PC-3 (cell line): ENCODE measurements around the gene OR2A25. TPM values are rescaled to one million over a fixed set of nuclear protein-coding genes. Genes with fewer than 3 reads are reported as not detected.
"Not testable (repeated sequence)": the region's sequence is repeated elsewhere in the genome, so short reads cannot be mapped to it uniquely, and the experiment has no call there.

ENCODE experiments used
- ATAC-seq: fragments of 200-7000 bp; cut with Tn5 transposase; 2 replicates; pipeline ENCODE4 v1.9.1; 2020; ENCODE audit warnings: mild to moderate bottlenecking, moderate library complexity
- BruUV-seq: library from RNA; stranded (reverse); fragments of 400-500 nt; replicated peaks from 2 replicates; lab custom pipeline; 2021; lab: Mats Ljungman, UMichigan
- CTCF ChIA-PET: fragments of 300-600 bp; sonication (Branson Sonifier 250); formaldehyde crosslinking; loops from one replicate; lab custom pipeline; 2022; ENCODE audit warnings: antibody characterized with exemption; lab: Charles Lee
- POLR2A ChIA-PET: fragments of 300-600 bp; sonication (Branson Sonifier 250); formaldehyde crosslinking; loops from one replicate; lab custom pipeline; 2022; ENCODE audit warnings: antibody characterized with exemption; ENCODE audit not compliant: unreplicated experiment; lab: Charles Lee
- DNase-seq: peaks from one replicate; pipeline ENCODE4 v3.0.0-alpha.2; 2015
- H2AFZ ChIP-seq: fragments of 300-600 bp; sonication (generic); 2 replicates; pipeline ENCODE4 v1.6.0; 2016; ENCODE audit warnings: antibody characterized with exemption, low read length
- H3F3A ChIP-seq: fragments of 300-600 bp; sonication (generic); one replicate; pipeline ENCODE4 v1.6.0; 2017; ENCODE audit warnings: antibody characterized with exemption, low read length, control low read depth, mild to moderate bottlenecking; ENCODE audit not compliant: unreplicated experiment
- H3K27ac ChIP-seq: fragments of 300-600 bp; sonication (generic); 2 replicates; pipeline ENCODE4 v1.5.1; 2016; ENCODE audit warnings: mild to moderate bottlenecking, low read length
- H3K27me3 ChIP-seq: fragments of 300-600 bp; sonication (generic); 2 replicates; pipeline ENCODE4 v1.6.1; 2016; ENCODE audit warnings: low read length, mixed read lengths
- H3K36me3 ChIP-seq: fragments of 300-600 bp; sonication (generic); 2 replicates; pipeline ENCODE4 v1.6.1; 2016; ENCODE audit warnings: low read depth, mixed run types, low read length, mixed read lengths
- H3K4me1 ChIP-seq: fragments of 300-600 bp; sonication (generic); 2 replicates; pipeline ENCODE4 v1.5.1; 2016; ENCODE audit warnings: low read length; ENCODE audit not compliant: insufficient read depth
- H3K4me2 ChIP-seq: fragments of 300-600 bp; sonication (generic); 2 replicates; pipeline ENCODE4 v1.6.0; 2016; ENCODE audit warnings: low read length
- H3K4me3 ChIP-seq: fragments of 300-600 bp; sonication (generic); 2 replicates; pipeline ENCODE4 v1.5.1; 2016; ENCODE audit warnings: mild to moderate bottlenecking, low read length, mixed read lengths
- H3K79me2 ChIP-seq: fragments of 300-600 bp; sonication (generic); 2 replicates; pipeline ENCODE4 v1.6.1; 2017; ENCODE audit warnings: low read length, mixed read lengths
- H3K9ac ChIP-seq: fragments of 300-600 bp; sonication (generic); 2 replicates; pipeline ENCODE4 v1.6.0; 2016; ENCODE audit warnings: mild to moderate bottlenecking, low read length
- H3K9me2 ChIP-seq: fragments of 300-600 bp; sonication (generic); replicated peaks from 2 replicates; pipeline ENCODE4 v1.6.1; 2016; ENCODE audit warnings: mixed run types, low read length, mixed read lengths
- H3K9me3 ChIP-seq: fragments of 300-600 bp; sonication (generic); 2 replicates; pipeline ENCODE4 v1.6.1; 2016; ENCODE audit warnings: low read length, mixed read lengths
- H4K20me1 ChIP-seq: fragments of 300-600 bp; sonication (generic); 2 replicates; pipeline ENCODE4 v1.6.1; 2016; ENCODE audit warnings: low read length, mixed read lengths
- EZH2 ChIP-seq: fragments of 300-600 bp; sonication (generic); IDR thresholded peaks from one replicate; pipeline ENCODE4 v1.6.1; 2017; ENCODE audit warnings: antibody characterized with exemption, mild to moderate bottlenecking, low read length; ENCODE audit not compliant: unreplicated experiment
- EZH2phosphoT487 ChIP-seq: fragments of 300-600 bp; sonication (generic); IDR thresholded peaks from 2 replicates; pipeline ENCODE4 v1.6.1; 2018; ENCODE audit warnings: mild to moderate bottlenecking, antibody characterized with exemption, low read length, borderline replicate concordance
- intact Hi-C: fragments of 100-400 bp; cut with micrococcal nuclease; formaldehyde crosslinking; loops from 2 replicates; pipeline ENCODE4 v1.9.0; 2023
- total RNA-seq: library from RNA; depleted of rRNA; stranded (reverse); fragments of >200 nt; gene quantifications from 2 replicates; pipeline ENCODE4 v1.2.3, GENCODE V29; 2014
- TF ChIP-seq, protein P1 (sequence below): fragments of 300-600 bp; sonication (generic); conservative IDR thresholded peaks from 2 replicates; pipeline ENCODE4 v1.5.1; 2017; ENCODE audit warnings: antibody characterized with exemption, low read depth, mild to moderate bottlenecking, low read length

OR2A25 gene
- total RNA-seq, 1 experiment from 2014 or later, result not detected

DNA sequence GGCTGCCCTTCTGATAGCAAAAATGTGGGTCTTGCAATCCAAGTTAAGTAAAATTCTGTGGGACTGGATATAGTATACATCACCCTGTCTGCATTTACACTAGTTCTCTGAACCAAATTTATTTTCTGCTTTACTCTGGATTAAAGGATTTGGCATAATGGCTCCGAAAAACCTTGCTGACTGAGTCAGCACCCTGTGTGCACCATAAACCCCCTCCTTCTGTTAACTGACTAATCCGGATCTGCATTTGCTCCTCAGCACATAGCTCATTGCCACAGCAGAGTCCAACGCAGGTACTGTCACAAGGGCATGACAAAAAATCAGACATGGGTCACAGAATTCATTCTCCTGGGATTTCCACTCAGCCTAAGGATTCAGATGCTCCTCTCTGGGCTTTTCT is 19.5 kb upstream of the OR2A25 start:
- Histone ChIP-seq H2AFZ (peak overlapping the region; percentile 21; the same call in 1 of the 2 replicates), H3K4me2 (peak overlapping the region; percentile 56), H3K9ac (peak overlapping the region; percentile 27), H3K27me3 (no peaks in the 10 kb centered on the region), H3K27ac (peak overlapping the region; percentile 72), H3K9me3 (no peaks in the 10 kb centered on the region), H3K79me2 (no peaks in the 10 kb centered on the region), H3K9me2 (no peaks in the 10 kb centered on the region), H3K4me1 (peaks cover 25% of the 10 kb centered on the region), H3K4me3 (no peak overlapping the region; the same call in 1 of the 2 replicates), H4K20me1 (no peaks in the 10 kb centered on the region), H3K36me3 (no peaks in the 10 kb centered on the region), H3F3A (no peaks in the 10 kb centered on the region)
- DNase-seq (peak; percentile 65), ATAC-seq (peak; percentile 93)
- BruUV-seq, result no TSS peak
- no peak for TF ChIP-seq EZH2
- intact Hi-C loops, result no loop called here
- ChIA-PET POLR2A (interaction anchor here (0.6 kb wide), 1 partner anchor 141 kb away, joined by 9 read pairs; no protein-coding TSS in a partner anchor), CTCF (interaction anchor here (2.1 kb wide), 1 partner anchor 78 kb away, joined by 4 read pairs; no protein-coding TSS in a partner anchor)

DNA sequence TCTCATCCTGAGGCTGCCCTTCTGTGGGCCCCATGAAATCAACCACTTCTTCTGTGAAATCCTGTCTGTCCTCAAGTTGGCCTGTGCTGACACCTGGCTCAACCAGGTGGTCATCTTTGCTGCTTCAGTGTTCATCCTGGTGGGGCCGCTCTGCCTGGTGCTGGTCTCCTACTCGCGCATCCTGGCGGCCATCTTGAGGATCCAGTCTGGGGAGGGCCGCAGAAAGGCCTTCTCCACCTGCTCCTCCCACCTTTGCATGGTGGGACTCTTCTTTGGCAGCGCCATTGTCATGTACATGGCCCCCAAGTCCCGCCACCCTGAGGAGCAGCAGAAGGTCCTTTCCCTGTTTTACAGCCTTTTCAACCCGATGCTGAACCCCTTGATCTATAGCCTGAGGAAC is 18.7 kb upstream of the OR2A25 start:
- ATAC-seq, result not testable (repeated sequence)

DNA sequence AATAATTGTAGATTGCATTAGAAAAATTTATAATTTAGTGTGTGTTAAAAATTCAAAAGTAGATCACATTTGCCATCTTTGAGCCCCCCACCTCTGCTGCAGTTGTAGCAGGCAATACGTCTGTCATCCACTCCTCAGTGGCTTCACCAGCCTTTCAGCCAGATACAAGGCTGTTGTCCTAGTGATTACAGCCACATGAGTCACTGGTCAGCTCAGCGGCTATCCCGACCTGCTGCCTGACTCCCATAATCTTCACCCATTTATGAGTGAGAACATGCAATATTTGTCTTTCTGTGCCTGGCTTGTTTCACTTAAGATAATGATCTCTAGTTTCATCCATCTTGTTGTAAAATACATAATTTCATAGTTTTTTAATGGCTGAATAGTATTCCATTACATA is 11.7 kb upstream of the OR2A25 start:
- CTCF ChIA-PET, result interaction anchor here (1.3 kb wide), 1 partner anchor 70 kb away, joined by 7 read pairs; no protein-coding TSS in a partner anchor
- intact Hi-C loops, result loop anchor here (2.0 kb wide), 1 partner anchor 69 kb away; no protein-coding TSS in a partner anchor
- H3F3A ChIP-seq, result peaks cover 3% of the 10 kb centered on the region

More for the DNA sequence above, 18.7 kb upstream of the OR2A25 start:
- CTCF ChIA-PET, DNase-seq, H3K27me3 ChIP-seq, H3K9me3 ChIP-seq, H4K20me1 ChIP-seq, intact Hi-C loops, H2AFZ ChIP-seq, H3K4me3 ChIP-seq, H3K9me2 ChIP-seq, H3K36me3 ChIP-seq, BruUV-seq, H3K4me2 ChIP-seq, H3K79me2 ChIP-seq, H3K9ac ChIP-seq, H3F3A ChIP-seq, POLR2A ChIA-PET: not testable (repeated sequence)
- Histone ChIP-seq H3K4me1 (peaks cover 25% of the 10 kb centered on the region), H3K27ac (peak overlapping the region; percentile 72; the same call in 1 of the 2 replicates)

More for the DNA sequence above, 11.7 kb upstream of the OR2A25 start:
- BruUV-seq, result no TSS peak
- H3K4me2 ChIP-seq, result peak overlapping the region; percentile 38
- TF ChIP-seq, protein P1, sequence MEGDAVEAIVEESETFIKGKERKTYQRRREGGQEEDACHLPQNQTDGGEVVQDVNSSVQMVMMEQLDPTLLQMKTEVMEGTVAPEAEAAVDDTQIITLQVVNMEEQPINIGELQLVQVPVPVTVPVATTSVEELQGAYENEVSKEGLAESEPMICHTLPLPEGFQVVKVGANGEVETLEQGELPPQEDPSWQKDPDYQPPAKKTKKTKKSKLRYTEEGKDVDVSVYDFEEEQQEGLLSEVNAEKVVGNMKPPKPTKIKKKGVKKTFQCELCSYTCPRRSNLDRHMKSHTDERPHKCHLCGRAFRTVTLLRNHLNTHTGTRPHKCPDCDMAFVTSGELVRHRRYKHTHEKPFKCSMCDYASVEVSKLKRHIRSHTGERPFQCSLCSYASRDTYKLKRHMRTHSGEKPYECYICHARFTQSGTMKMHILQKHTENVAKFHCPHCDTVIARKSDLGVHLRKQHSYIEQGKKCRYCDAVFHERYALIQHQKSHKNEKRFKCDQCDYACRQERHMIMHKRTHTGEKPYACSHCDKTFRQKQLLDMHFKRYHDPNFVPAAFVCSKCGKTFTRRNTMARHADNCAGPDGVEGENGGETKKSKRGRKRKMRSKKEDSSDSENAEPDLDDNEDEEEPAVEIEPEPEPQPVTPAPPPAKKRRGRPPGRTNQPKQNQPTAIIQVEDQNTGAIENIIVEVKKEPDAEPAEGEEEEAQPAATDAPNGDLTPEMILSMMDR, result no peak
- TF ChIP-seq EZH2phosphoT487, result no peak
- TF ChIP-seq EZH2, result no peak
- H3K27ac ChIP-seq, result peak overlapping the region; percentile 98
- no peaks in the 10 kb centered on the region for H3K9me3 ChIP-seq
- POLR2A ChIA-PET, result interaction anchor here (0.7 kb wide), 1 partner anchor 15 kb away, joined by 3 read pairs; no protein-coding TSS in a partner anchor
- H3K79me2 ChIP-seq, result no peaks in the 10 kb centered on the region
- H2AFZ ChIP-seq, result peak overlapping the region; percentile 57; the same call in 1 of the 2 replicates
- no peaks in the 10 kb centered on the region for H3K36me3 ChIP-seq
- H3K4me3 ChIP-seq, result no peak overlapping the region
- no peaks in the 10 kb centered on the region for H4K20me1 ChIP-seq
- peaks cover 11% of the 10 kb centered on the region for H3K4me1 ChIP-seq
- no peaks in the 10 kb centered on the region for H3K9me2 ChIP-seq
- H3K27me3 ChIP-seq, result no peaks in the 10 kb centered on the region
- peak; percentile 88 for DNase-seq
- ATAC-seq, result peak; percentile 99
- H3K9ac ChIP-seq, result peak overlapping the region; percentile 62
